MG63 (cell line): ENCODE data around the gene GAB2. TPM values are rescaled to one million over a fixed set of nuclear protein-coding genes. Genes with fewer than 3 reads are reported as not detected.
"Not testable (repeated sequence)": the region's sequence is repeated elsewhere in the genome, so short reads cannot be mapped to it uniquely, and the experiment has no call there.

Experiments
- DNase-seq: peaks from one replicate; pipeline ENCODE4 v3.0.0-alpha.2; 2020
- H3K27me3 ChIP-seq: fragments of 250-450 bp; sonication (Bioruptor Pico); 2 replicates; pipeline ENCODE4 v1.5.1; 2020; ENCODE audit warnings: mild to moderate bottlenecking, moderate library complexity
- H3K36me3 ChIP-seq: fragments of 250-450 bp; sonication (Bioruptor Pico); 2 replicates; pipeline ENCODE4 v1.5.1; 2020; ENCODE audit warnings: mild to moderate bottlenecking, moderate library complexity
- H3K4me3 ChIP-seq: fragments of 250-450 bp; sonication (Bioruptor Pico); 2 replicates; pipeline ENCODE4 v1.5.1; 2020; ENCODE audit warnings: mild to moderate bottlenecking, moderate library complexity
- H3K9me3 ChIP-seq: fragments of 250-450 bp; sonication (Bioruptor Pico); 2 replicates; pipeline ENCODE4 v1.5.1; 2020; ENCODE audit warnings: mild to moderate bottlenecking, moderate library complexity
- total RNA-seq: library from RNA; depleted of rRNA; stranded (reverse); fragments of >200 nt; shearing (Covaris generic); gene quantifications from 2 replicates; pipeline ENCODE4 v1.2.3, GENCODE V29; 2014; ENCODE audit warnings: low replicate concordance

Gene GAB2
- total RNA-seq, 1 experiment from 2014 or later, result under 0.01 TPM

DNA sequence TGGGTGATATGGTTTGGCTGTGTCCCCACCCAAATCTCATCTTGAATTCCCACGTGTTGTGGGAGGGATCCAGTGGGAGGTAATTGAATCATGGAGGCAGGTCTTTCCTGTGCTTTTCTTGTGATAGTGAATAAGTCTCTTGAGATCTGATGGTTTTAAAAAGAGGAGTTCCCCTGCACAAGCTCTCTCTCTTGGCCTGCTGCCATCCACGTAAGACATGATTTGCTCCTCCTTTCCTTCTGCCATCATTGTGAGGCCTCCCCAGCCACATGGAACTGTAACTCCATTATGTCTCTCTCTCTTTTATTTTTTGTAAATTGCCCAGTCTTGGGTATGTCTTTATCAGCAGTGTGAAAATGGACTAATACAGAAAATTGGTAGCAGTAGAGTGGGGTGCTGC, 145.8 kb downstream of the GAB2 start:
- not testable (repeated sequence) for H3K36me3 ChIP-seq, H3K4me3 ChIP-seq, H3K9me3 ChIP-seq, H3K27me3 ChIP-seq, DNase-seq

GRCh38 chr11:78270971-78271370, 146.6 kb downstream of the GAB2 start:
- peaks cover 2% of the 10 kb centered on the region; the same call in 1 of the 2 replicates for H3K9me3 ChIP-seq
- no peaks in the 10 kb centered on the region for H3K36me3 ChIP-seq
- H3K27me3 ChIP-seq, result no peaks in the 10 kb centered on the region
- DNase-seq, result no peak
- H3K4me3 ChIP-seq, result no peak overlapping the region

DNA sequence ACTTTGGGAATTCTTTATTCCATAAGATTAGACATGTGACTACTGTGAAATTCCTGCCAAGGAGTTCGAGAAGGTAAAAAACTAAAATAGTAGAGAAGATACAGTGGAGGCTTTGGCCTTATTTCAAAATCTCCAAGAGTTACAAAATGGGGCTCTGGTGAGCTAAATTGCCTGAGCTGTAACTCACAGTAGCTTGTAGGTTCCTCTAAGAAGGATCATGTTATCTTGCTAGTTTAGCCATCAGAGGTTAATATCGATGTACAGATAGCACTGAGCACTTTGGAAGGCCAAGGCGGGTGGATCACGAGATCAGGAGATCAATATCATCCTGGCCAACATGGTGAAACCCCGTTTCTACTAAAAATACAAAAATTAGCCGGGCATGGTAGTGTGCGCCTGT, 147.8 kb downstream of the GAB2 start:
- Histone ChIP-seq H3K4me3 (no peak overlapping the region), H3K36me3 (no peaks in the 10 kb centered on the region), H3K27me3 (no peaks in the 10 kb centered on the region), H3K9me3 (peaks cover 2% of the 10 kb centered on the region; the same call in 1 of the 2 replicates)
- no peak for DNase-seq

DNA sequence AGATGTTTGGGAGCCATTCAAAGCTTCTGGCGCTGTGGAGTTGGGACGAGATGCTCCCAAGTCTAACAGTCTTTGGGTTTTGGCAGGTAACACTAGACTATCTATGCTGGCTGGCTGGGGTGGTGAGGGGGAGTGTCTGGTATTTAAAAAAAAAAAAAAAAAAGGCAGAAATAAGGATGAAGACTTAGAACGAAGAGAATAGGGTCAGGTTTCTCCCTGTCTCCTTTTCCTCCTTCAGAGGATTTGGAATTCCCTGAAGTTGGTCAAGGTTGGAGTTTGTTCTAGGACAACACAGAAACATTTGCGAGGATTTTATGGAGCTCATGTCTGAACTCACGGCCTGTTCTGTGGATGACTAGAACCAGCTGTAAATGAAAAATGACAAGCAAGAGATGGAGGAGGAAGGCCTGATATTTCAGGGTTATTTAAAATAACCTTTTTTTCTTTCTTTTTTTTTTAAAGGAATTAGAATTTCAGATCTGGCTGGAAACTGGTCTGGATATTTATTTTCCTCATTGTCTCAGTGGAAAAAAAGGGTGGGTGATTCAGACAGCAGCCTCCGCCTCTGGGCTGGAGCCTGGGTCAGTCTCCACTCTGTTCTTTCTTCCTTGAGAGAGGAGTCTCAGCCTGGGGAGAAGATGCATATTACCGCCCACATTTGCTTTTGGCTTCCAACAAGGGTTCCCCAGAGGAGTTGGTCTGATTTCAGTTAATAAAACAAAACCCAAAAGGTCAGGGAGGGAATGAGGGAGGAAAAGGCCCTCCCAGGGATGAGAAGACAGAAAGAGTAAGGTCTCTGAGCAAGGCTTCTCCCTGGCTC, 148.8 kb downstream of the GAB2 start:
- H3K9me3 ChIP-seq, result peaks cover 2% of the 10 kb centered on the region; the same call in 1 of the 2 replicates
- DNase-seq, result no peak
- no peaks in the 10 kb centered on the region for H3K36me3 ChIP-seq
- H3K4me3 ChIP-seq, result no peak overlapping the region
- H3K27me3 ChIP-seq, result no peaks in the 10 kb centered on the region

- H3K9me3 ChIP-seq, result no peaks in the 10 kb centered on the region
- no peaks in the 10 kb centered on the region for H3K27me3 ChIP-seq
- no peak overlapping the region for H3K4me3 ChIP-seq
- no peak for DNase-seq
- H3K36me3 ChIP-seq, result no peaks in the 10 kb centered on the region
Observed at GRCh38 chr11:78266451-78266850, 151.2 kb downstream of the GAB2 start.

GRCh38 chr11:78265326-78265725, 152.3 kb downstream of the GAB2 start:
- no peak overlapping the region for H3K4me3 ChIP-seq
- no peak for DNase-seq
- H3K27me3 ChIP-seq, result no peaks in the 10 kb centered on the region
- no peaks in the 10 kb centered on the region for H3K9me3 ChIP-seq
- H3K36me3 ChIP-seq, result no peaks in the 10 kb centered on the region

- Histone ChIP-seq H3K4me3 (no peak overlapping the region), H3K27me3 (no peaks in the 10 kb centered on the region), H3K9me3 (no peaks in the 10 kb centered on the region), H3K36me3 (no peaks in the 10 kb centered on the region)
- DNase-seq, result no peak
Observed at GRCh38 chr11:78262691-78263090, 154.9 kb downstream of the GAB2 start.

DNA sequence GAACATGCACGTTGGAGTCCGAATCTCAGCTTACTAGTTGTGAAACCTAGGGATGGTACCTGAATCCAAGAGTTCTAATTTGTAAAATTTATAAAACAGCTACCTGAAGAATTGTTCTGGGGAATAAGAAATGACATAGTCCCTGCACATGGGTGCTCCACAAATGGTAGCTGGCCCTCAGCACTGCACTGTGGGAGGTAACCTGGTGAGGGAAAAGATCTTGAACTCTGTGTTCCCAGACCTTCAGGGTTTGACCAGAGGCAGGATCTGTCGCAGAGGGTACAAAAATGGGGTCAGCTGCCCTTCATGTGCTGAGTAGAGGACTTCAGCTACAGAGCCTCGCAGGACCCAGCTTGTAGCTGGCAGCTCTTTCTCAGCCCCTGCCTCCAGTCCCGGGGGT, 155.4 kb downstream of the GAB2 start:
- H3K27me3 ChIP-seq, result no peaks in the 10 kb centered on the region
- no peaks in the 10 kb centered on the region for H3K9me3 ChIP-seq
- no peaks in the 10 kb centered on the region for H3K36me3 ChIP-seq
- no peak overlapping the region for H3K4me3 ChIP-seq
- DNase-seq, result no peak

DNA sequence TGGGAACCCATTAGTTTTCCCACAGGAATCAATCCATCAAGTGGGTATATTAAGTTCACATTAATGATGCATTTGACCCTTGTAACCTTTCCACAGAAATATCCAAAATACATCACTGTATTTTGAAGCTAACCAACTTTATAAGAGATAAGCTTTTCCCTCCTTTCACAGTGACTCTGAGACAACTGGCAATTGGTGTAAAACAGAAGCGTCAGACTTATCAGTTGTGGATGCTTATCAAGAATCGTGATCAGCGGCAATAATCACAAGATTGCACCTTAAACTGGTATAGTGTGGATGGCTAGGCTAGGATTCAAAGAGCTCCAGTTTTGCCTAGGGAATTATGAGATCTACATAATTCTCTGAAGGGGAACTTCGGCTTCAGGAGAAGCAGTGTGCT, 155.8 kb downstream of the GAB2 start:
- H3K27me3 ChIP-seq, result no peaks in the 10 kb centered on the region
- H3K36me3 ChIP-seq, result no peaks in the 10 kb centered on the region
- H3K4me3 ChIP-seq, result no peak overlapping the region
- no peak for DNase-seq
- H3K9me3 ChIP-seq, result no peaks in the 10 kb centered on the region

DNA sequence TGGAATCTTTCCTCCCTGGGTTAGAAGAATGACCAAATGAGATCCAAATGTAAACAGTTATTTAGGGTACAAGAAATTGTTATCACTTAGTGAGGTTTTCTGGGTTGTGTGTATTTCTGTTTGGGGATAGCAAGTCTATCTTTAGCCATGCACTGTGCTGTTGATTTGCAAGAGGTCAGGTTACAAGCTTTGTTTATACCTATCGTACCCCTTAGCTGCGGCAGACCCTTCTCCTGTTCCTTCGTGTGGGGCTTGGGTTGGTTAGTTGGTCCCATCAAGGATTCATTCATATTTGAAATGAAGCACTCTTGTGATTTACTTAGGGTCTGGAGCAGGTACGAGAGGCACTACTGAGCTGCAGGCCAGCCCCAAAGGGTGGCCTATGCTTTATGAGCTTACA, 156.3 kb downstream of the GAB2 start:
- H3K9me3 ChIP-seq, result no peaks in the 10 kb centered on the region
- H3K27me3 ChIP-seq, result no peaks in the 10 kb centered on the region
- DNase-seq, result no peak
- H3K4me3 ChIP-seq, result no peak overlapping the region
- H3K36me3 ChIP-seq, result no peaks in the 10 kb centered on the region

DNA sequence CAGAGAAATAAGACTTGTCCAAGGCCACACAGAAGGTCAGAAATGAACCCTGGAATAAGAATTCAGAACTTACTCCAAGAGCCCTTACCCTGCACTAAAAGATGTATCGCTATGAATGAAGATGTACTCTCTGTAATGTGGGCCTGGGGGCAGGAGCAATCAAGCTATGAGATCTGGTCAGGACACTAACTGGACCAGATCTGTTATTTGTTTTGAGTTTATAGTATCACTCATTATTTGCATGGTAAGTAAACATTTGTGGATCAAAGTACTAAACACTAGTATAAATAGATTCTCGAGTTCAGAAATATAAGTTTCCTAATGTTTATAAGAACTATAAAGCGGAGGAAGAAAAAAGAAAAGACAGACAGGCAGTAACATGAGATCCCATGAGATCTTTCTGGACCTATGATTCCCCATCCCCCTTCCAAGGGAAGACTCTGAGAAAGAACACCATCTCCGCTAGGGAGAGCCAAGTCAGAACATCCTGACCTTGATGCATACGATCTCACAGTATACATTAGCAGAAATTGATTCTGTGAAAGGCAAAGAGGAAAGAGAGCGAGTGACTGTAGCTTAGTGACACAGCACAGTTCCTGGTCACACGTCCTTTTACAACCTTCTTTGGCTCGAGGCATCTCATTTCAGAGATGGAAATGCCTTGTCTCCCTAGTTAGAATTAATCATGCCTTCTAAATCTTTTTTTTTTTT, 157.7 kb downstream of the GAB2 start:
- Histone ChIP-seq H3K4me3 (no peak overlapping the region), H3K36me3 (no peaks in the 10 kb centered on the region), H3K9me3 (no peaks in the 10 kb centered on the region), H3K27me3 (no peaks in the 10 kb centered on the region)
- DNase-seq, result no peak

DNA sequence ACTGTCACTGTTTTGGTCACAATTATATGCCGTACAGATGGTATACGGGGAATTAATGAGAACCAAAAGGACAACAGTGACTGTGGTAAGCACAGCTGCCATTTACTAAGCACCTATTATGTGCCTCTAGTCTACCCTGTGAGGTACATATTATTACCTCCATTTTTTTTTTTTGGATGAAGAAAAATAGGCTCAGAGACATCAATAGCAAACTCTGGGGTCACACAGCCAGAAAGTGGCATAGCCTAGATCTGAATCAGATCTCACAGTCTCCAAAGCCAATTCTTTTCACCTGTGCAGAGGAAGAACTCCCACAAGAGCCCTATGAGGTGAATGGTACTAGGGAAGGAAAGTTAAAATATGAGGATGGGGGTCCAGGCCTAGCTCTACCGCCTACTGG, 160.0 kb downstream of the GAB2 start:
- no peak for DNase-seq
- Histone ChIP-seq H3K27me3 (no peaks in the 10 kb centered on the region), H3K9me3 (no peaks in the 10 kb centered on the region), H3K36me3 (no peaks in the 10 kb centered on the region), H3K4me3 (no peak overlapping the region)

DNA sequence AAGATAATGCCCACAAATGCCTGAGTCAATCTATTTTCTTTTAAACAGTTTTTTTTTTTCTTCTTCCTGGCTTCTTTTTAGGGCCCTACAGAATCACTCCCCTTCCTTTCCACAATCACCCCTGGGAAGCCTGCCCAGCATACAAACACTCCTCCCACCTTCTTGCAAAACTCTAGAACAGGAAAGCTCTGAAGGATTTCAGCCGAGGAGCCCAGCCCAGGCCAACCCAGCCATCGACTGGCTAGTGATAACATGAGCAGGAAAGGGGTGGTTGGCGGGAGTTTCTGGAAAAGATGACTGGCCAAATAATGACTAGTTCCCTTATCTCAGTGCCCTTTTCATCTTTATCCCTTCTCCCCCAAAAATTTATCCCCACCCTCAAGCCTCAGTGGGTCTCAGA, 160.7 kb downstream of the GAB2 start:
- peak; percentile 82 for DNase-seq
- no peaks in the 10 kb centered on the region for H3K36me3 ChIP-seq
- H3K4me3 ChIP-seq, result no peak overlapping the region
- H3K9me3 ChIP-seq, result no peaks in the 10 kb centered on the region
- H3K27me3 ChIP-seq, result no peaks in the 10 kb centered on the region

DNA sequence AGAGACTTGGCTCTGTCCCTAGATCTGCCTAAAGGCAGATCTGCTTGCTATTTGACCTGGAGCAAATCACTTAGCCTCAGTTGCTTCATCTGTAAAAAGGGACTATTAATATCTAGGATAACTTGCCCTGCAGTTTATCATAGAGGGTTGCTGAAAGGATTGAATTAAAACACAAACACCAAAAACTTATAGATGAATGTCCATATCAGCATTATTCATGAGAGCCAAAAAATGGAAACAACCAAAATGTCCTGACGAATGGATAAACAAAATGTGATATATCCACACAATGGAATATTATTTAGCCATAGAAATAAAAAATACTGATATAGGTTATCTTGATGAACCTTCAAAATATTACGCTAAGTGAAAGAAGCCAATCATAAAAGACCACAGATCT, 161.7 kb downstream of the GAB2 start:
- no peak for DNase-seq
- Histone ChIP-seq H3K9me3 (no peaks in the 10 kb centered on the region), H3K36me3 (no peaks in the 10 kb centered on the region), H3K4me3 (no peak overlapping the region), H3K27me3 (no peaks in the 10 kb centered on the region)

- Histone ChIP-seq H3K4me3 (no peak overlapping the region), H3K36me3 (no peaks in the 10 kb centered on the region), H3K9me3 (no peaks in the 10 kb centered on the region), H3K27me3 (no peaks in the 10 kb centered on the region)
- no peak for DNase-seq
Observed at GRCh38 chr11:78254268-78254667, 163.4 kb downstream of the GAB2 start.

- Histone ChIP-seq H3K9me3 (no peaks in the 10 kb centered on the region), H3K27me3 (no peaks in the 10 kb centered on the region), H3K36me3 (no peaks in the 10 kb centered on the region), H3K4me3 (no peak overlapping the region)
- no peak for DNase-seq
Observed at GRCh38 chr11:78253797-78254196, 163.8 kb downstream of the GAB2 start.

GRCh38 chr11:78251083-78251775, 166.4 kb downstream of the GAB2 start:
- DNase-seq, result peak; percentile 24

More at GRCh38 chr11:78251083-78251775, 166.4 kb downstream of the GAB2 start:
- Histone ChIP-seq H3K9me3 (no peaks in the 10 kb centered on the region), H3K27me3 (no peaks in the 10 kb centered on the region), H3K36me3 (no peaks in the 10 kb centered on the region), H3K4me3 (no peak overlapping the region)
